Immature natural killer cell (primary cell): Measurements from ENCODE around the gene DAB2IP. TPM values are rescaled to one million over a fixed set of nuclear protein-coding genes. Genes with fewer than 3 reads are reported as not detected.

Source experiments
- DNase-seq, 3 donors: peaks; one replicate each; pipeline ENCODE4 v3.0.0; 2022; ENCODE audit warnings: mixed read lengths in 1 of 3
- H3K27ac Mint-ChIP-seq, 6 donors: one replicate each; pipeline ENCODE4 v1.8.0; 2020; ENCODE audit warnings: mixed read lengths in 6 of 6, mild to moderate bottlenecking in 5 of 6, inconsistent platforms in 4 of 6, moderate library complexity in 3 of 6
- H3K27me3 Mint-ChIP-seq, 3 donors: one replicate each; pipeline ENCODE4 v1.8.0; 2020 to 2021; ENCODE audit warnings: low read depth in 3 of 3, mild to moderate bottlenecking in 3 of 3, mixed read lengths in 3 of 3, moderate library complexity in 3 of 3, inconsistent platforms in 1 of 3
- H3K36me3 Mint-ChIP-seq, 3 donors: one replicate each; pipeline ENCODE4 v1.8.0; 2020; ENCODE audit warnings: mixed read lengths in 3 of 3, inconsistent platforms in 2 of 3, mild to moderate bottlenecking in 2 of 3
- H3K4me1 Mint-ChIP-seq, 2 donors: one replicate each; pipeline ENCODE4 v1.8.0; 2020; ENCODE audit warnings: inconsistent platforms in 2 of 2, mild to moderate bottlenecking in 2 of 2, mixed read lengths in 2 of 2, moderate library complexity in 1 of 2
- H3K4me3 Mint-ChIP-seq, 5 donors: one replicate each; pipeline ENCODE4 v1.8.0; 2020; ENCODE audit warnings: mild to moderate bottlenecking in 5 of 5, mixed read lengths in 5 of 5, inconsistent platforms in 3 of 5, moderate library complexity in 3 of 5
- H3K9me3 Mint-ChIP-seq, 6 donors: one replicate each; pipeline ENCODE4 v1.8.0; 2020; ENCODE audit warnings: mild to moderate bottlenecking in 6 of 6, mixed read lengths in 6 of 6, inconsistent platforms in 4 of 6, moderate library complexity in 3 of 6
- polyA plus RNA-seq, 3 donors: library from polyadenylated mRNA; unstranded; fragments of 300-500 nt; fragmentation: Illumina TruSeq; gene quantifications; one replicate each; pipeline ENCODE4 v1.2.3, GENCODE V29; 2021

The DAB2IP gene
- polyA plus RNA-seq, 3 donors from 2014 or later = 0.06 to 1.1 TPM; not detected in 1

GRCh38 chr9:121706149-121706750, 54.8 kb downstream of the DAB2IP start:
- H3K27me3 Mint-ChIP-seq = peaks cover 3 to 9% (median 5%) of the 10 kb centered on the region in 3 donors
- no peaks in the 10 kb centered on the region for H3K9me3 Mint-ChIP-seq
- no peak for DNase-seq
- peaks cover 9 to 12% of the 10 kb centered on the region in 2 donors for H3K4me1 Mint-ChIP-seq
- no peak overlapping the region for H3K27ac Mint-ChIP-seq
- H3K4me3 Mint-ChIP-seq = no peak overlapping the region
- H3K36me3 Mint-ChIP-seq = no peaks in the 10 kb centered on the region

GRCh38 chr9:121707477-121708424, 56.3 kb downstream of the DAB2IP start:
- H3K36me3 Mint-ChIP-seq = no peaks in the 10 kb centered on the region
- peak in 1 of 3 donors; percentile 6 for DNase-seq
- peak overlapping the region in 1 of 6 donors; percentile 36 for H3K27ac Mint-ChIP-seq
- H3K4me3 Mint-ChIP-seq = no peak overlapping the region
- H3K4me1 Mint-ChIP-seq = peaks cover 9 to 12% of the 10 kb centered on the region in 2 donors
- peaks cover 0 to 6% (median 5%) of the 10 kb centered on the region in 3 donors for H3K27me3 Mint-ChIP-seq
- H3K9me3 Mint-ChIP-seq = no peaks in the 10 kb centered on the region

GRCh38 chr9:121708768-121709488, 57.5 kb downstream of the DAB2IP start:
- Mint-ChIP-seq H3K4me1 (peaks cover 9 to 12% of the 10 kb centered on the region in 2 donors), H3K36me3 (no peaks in the 10 kb centered on the region), H3K9me3 (no peaks in the 10 kb centered on the region), H3K4me3 (no peak overlapping the region), H3K27ac (no peak overlapping the region), H3K27me3 (peaks cover 0 to 6% (median 5%) of the 10 kb centered on the region in 3 donors)
- DNase-seq = no peak

- H3K36me3 Mint-ChIP-seq = no peaks in the 10 kb centered on the region
- no peak overlapping the region for H3K27ac Mint-ChIP-seq
Measured at GRCh38 chr9:121709798-121710197, 58.4 kb downstream of the DAB2IP start.

GRCh38 chr9:121711281-121711680, 59.8 kb downstream of the DAB2IP start:
- no peak overlapping the region for H3K27ac Mint-ChIP-seq
- peaks cover 9 to 12% of the 10 kb centered on the region in 2 donors for H3K4me1 Mint-ChIP-seq
- no peaks in the 10 kb centered on the region for H3K9me3 Mint-ChIP-seq
- no peaks in the 10 kb centered on the region for H3K36me3 Mint-ChIP-seq
- peaks cover 0 to 6% (median 2%) of the 10 kb centered on the region in 3 donors for H3K27me3 Mint-ChIP-seq
- no peak overlapping the region for H3K4me3 Mint-ChIP-seq
- DNase-seq = no peak

More at GRCh38 chr9:121709798-121710197, 58.4 kb downstream of the DAB2IP start:
- no peak overlapping the region for H3K4me3 Mint-ChIP-seq
- no peaks in the 10 kb centered on the region for H3K9me3 Mint-ChIP-seq
- no peak for DNase-seq
- H3K27me3 Mint-ChIP-seq = peaks cover 0 to 6% (median 4%) of the 10 kb centered on the region in 3 donors
- peaks cover 9 to 12% of the 10 kb centered on the region in 2 donors for H3K4me1 Mint-ChIP-seq

GRCh38 chr9:121711797-121712196, 60.4 kb downstream of the DAB2IP start:
- Mint-ChIP-seq H3K4me3 (no peak overlapping the region), H3K36me3 (no peaks in the 10 kb centered on the region), H3K4me1 (peaks cover 9 to 12% of the 10 kb centered on the region in 2 donors), H3K27me3 (peaks cover 0 to 6% (median 2%) of the 10 kb centered on the region in 3 donors), H3K27ac (no peak overlapping the region), H3K9me3 (no peaks in the 10 kb centered on the region)
- DNase-seq = no peak

- peaks cover under 1% of the 10 kb centered on the region in 2 donors for H3K4me1 Mint-ChIP-seq
- no peaks in the 10 kb centered on the region for H3K9me3 Mint-ChIP-seq
- H3K36me3 Mint-ChIP-seq = no peaks in the 10 kb centered on the region
- H3K27me3 Mint-ChIP-seq = peaks cover 0 to 2% (median 2%) of the 10 kb centered on the region in 3 donors
- no peak overlapping the region for H3K27ac Mint-ChIP-seq
- no peak for DNase-seq
- H3K4me3 Mint-ChIP-seq = no peak overlapping the region
Measured at GRCh38 chr9:121713400-121714070, 62.1 kb downstream of the DAB2IP start.

- Mint-ChIP-seq H3K4me3 (no peak overlapping the region), H3K27ac (no peak overlapping the region), H3K27me3 (peaks cover 0 to 2% (median 0%) of the 10 kb centered on the region in 3 donors), H3K9me3 (no peaks in the 10 kb centered on the region), H3K4me1 (no peaks in the 10 kb centered on the region), H3K36me3 (no peaks in the 10 kb centered on the region)
- DNase-seq = no peak
Measured at GRCh38 chr9:121714075-121714705, 62.8 kb downstream of the DAB2IP start.

- Mint-ChIP-seq H3K36me3 (no peaks in the 10 kb centered on the region), H3K4me3 (no peak overlapping the region), H3K4me1 (no peaks in the 10 kb centered on the region), H3K27me3 (peaks cover 0 to 2% (median 0%) of the 10 kb centered on the region in 3 donors), H3K27ac (no peak overlapping the region), H3K9me3 (no peaks in the 10 kb centered on the region)
- no peak for DNase-seq
Measured at GRCh38 chr9:121714873-121715272, 63.4 kb downstream of the DAB2IP start.

- Mint-ChIP-seq H3K27me3 (peaks cover 0 to 3% (median 2%) of the 10 kb centered on the region in 3 donors), H3K4me3 (no peak overlapping the region), H3K4me1 (no peaks in the 10 kb centered on the region), H3K36me3 (no peaks in the 10 kb centered on the region), H3K9me3 (no peaks in the 10 kb centered on the region), H3K27ac (no peak overlapping the region)
- no peak for DNase-seq
Measured at GRCh38 chr9:121717141-121717991, 65.9 kb downstream of the DAB2IP start.

- Mint-ChIP-seq H3K4me1 (no peaks in the 10 kb centered on the region), H3K27ac (no peak overlapping the region), H3K9me3 (no peaks in the 10 kb centered on the region), H3K27me3 (peaks cover 0 to 3% (median 2%) of the 10 kb centered on the region in 3 donors), H3K4me3 (no peak overlapping the region), H3K36me3 (no peaks in the 10 kb centered on the region)
- no peak for DNase-seq
Measured at GRCh38 chr9:121718084-121718483, 66.7 kb downstream of the DAB2IP start.

GRCh38 chr9:121718501-121718900, 67.1 kb downstream of the DAB2IP start:
- Mint-ChIP-seq H3K27ac (no peak overlapping the region), H3K27me3 (peaks cover 0 to 3% (median 2%) of the 10 kb centered on the region in 3 donors), H3K4me1 (no peaks in the 10 kb centered on the region), H3K9me3 (no peaks in the 10 kb centered on the region), H3K36me3 (no peaks in the 10 kb centered on the region), H3K4me3 (no peak overlapping the region)
- DNase-seq = no peak
